ENCODE data around the gene NT5DC3. TPM values are rescaled to one million over a fixed set of nuclear protein-coding genes. Genes with fewer than 3 reads are reported as not detected.

NT5DC3 gene
- total RNA-seq, 4 donors from 2014 or later: 4.1 to 10.2 (median 7.0) TPM

GRCh38 chr12:103742349-103742932, 98.6 kb downstream of the NT5DC3 start:
- ATAC-seq (ENCODE audit: low FRiP score) (no peak), DNase-seq (ENCODE audit: low spot score) (no peak)
- TF ChIP-seq CTCF (IDR thresholded peaks at IDR 0.05): no peak

- DNase-seq (ENCODE audit: low spot score): no peak
- no peak for TF ChIP-seq CTCF (IDR thresholded peaks at IDR 0.05)
- ATAC-seq (ENCODE audit: low FRiP score): no peak
These were observed 103.2 kb downstream of the NT5DC3 start for GRCh38 chr12:103737881-103738280.

GRCh38 chr12:103736572-103736971, 104.5 kb downstream of the NT5DC3 start:
- TF ChIP-seq CTCF (IDR thresholded peaks at IDR 0.05): no peak
- ATAC-seq (ENCODE audit: low FRiP score): no peak
- no peak for DNase-seq (ENCODE audit: low spot score)

- no peak for TF ChIP-seq CTCF (IDR thresholded peaks at IDR 0.05)
- DNase-seq (ENCODE audit: low spot score) (no peak), ATAC-seq (ENCODE audit: low FRiP score) (no peak)
These were observed 105.7 kb downstream of the NT5DC3 start for GRCh38 chr12:103735291-103735690.

GRCh38 chr12:103734863-103735262, 106.2 kb downstream of the NT5DC3 start:
- ATAC-seq (ENCODE audit: low FRiP score) (no peak), DNase-seq (ENCODE audit: low spot score) (no peak)
- no peak for TF ChIP-seq CTCF (IDR thresholded peaks at IDR 0.05)

- DNase-seq (ENCODE audit: low spot score): no peak
- no peak for ATAC-seq (ENCODE audit: low FRiP score)
- TF ChIP-seq CTCF (IDR thresholded peaks at IDR 0.05): no peak
These were observed 109.5 kb downstream of the NT5DC3 start for GRCh38 chr12:103731539-103731938.

- DNase-seq (ENCODE audit: low spot score) (no peak), ATAC-seq (ENCODE audit: low FRiP score) (no peak)
- no peak for TF ChIP-seq CTCF (IDR thresholded peaks at IDR 0.05)
These were observed 111.5 kb downstream of the NT5DC3 start for GRCh38 chr12:103729499-103729898.

Data from omental fat pad (tissue), 4 donors.